MM.1S (cell line): Measurements from ENCODE around the gene HSD17B14.

ENCODE experiments used
- EZH2 ChIP-seq: fragments of 300-600 bp; sonication (generic); optimal IDR thresholded peaks from 2 replicates; pipeline ENCODE3; 2017; ENCODE audit warnings: low read depth, mild to moderate bottlenecking, antibody characterized with exemption, low read length, mixed read lengths
- TF ChIP-seq, protein P1 (sequence below): fragments of 300-600 bp; sonication (generic); IDR thresholded peaks from 2 replicates; pipeline ENCODE4 v1.5.1; 2016; ENCODE audit warnings: antibody characterized with exemption, low read length, mixed read lengths

DNA sequence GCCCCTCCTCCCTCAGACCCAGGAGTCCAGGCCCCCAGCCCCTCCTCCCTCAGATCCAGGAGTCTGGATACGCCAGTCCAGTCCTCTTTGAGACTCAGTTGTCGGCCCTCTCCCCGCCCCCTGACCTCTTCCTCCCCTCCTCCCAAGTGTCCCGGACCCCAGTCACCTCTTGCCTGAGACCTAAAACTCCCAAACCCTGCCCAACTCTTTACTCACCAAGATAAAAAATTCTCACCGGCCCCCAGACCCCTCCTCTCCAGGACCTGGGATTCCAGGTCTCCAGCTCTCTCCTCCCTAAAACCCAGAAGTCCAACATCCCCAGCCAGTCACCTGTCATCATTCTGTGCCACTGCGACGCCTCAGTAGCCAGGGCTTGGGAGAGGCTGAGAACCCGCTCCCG is 1.4 kb upstream of the HSD17B14 start:
- TF ChIP-seq, protein P1, sequence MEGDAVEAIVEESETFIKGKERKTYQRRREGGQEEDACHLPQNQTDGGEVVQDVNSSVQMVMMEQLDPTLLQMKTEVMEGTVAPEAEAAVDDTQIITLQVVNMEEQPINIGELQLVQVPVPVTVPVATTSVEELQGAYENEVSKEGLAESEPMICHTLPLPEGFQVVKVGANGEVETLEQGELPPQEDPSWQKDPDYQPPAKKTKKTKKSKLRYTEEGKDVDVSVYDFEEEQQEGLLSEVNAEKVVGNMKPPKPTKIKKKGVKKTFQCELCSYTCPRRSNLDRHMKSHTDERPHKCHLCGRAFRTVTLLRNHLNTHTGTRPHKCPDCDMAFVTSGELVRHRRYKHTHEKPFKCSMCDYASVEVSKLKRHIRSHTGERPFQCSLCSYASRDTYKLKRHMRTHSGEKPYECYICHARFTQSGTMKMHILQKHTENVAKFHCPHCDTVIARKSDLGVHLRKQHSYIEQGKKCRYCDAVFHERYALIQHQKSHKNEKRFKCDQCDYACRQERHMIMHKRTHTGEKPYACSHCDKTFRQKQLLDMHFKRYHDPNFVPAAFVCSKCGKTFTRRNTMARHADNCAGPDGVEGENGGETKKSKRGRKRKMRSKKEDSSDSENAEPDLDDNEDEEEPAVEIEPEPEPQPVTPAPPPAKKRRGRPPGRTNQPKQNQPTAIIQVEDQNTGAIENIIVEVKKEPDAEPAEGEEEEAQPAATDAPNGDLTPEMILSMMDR, result no peak
- TF ChIP-seq EZH2, result no peak
